Raji (cell line): ENCODE results near the gene PGLYRP4.

Experiments
- POLR2A ChIP-seq: IDR thresholded peaks from 2 replicates; pipeline ENCODE4 v1.6.1; 2011; ENCODE audit warnings: low read depth, low read length, control low read depth; ENCODE audit not compliant: insufficient read depth

PGLYRP4 gene

DNA sequence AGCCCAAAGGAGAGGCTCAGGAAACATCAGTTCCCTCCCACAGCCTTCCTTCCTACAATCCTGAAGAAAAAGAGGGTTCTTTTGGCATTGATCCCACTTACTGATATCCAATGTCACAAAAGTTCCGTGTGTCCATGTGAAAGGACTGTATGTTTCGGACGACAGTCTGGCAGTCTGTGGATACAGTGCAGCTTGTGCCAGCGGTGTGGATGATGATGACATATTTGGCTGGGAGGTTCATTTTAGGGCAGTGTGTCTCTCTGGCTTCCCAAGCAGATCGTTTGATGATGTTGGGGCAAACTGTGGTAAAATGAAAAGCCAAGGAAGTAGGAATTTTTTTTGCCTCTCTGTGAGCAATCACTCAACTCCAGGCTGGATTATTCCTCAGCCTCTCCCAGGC lies 46.3 kb downstream of the PGLYRP4 start:
- TF ChIP-seq POLR2A = no peak

- TF ChIP-seq POLR2A = no peak
Observed at GRCh38 chr1:153293851-153294250, 54.8 kb downstream of the PGLYRP4 start.

DNA sequence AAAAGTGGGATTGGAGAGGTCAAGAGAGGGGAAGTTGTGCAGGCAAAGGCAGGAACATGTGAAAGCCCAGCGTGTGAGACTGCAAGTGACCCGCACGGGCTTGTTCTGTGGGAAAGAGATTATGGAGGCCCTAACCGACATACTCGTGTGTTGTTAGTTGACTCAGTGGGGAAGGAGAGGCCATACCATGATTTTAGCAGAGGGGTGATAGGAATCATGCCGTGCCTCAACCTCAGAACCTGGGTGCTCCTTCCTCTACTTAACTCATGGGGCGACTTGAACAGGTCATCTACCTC lies 55.2 kb downstream of the PGLYRP4 start:
- no peak for TF ChIP-seq POLR2A

- TF ChIP-seq POLR2A = no peak
Observed at GRCh38 chr1:153292740-153293479, 55.7 kb downstream of the PGLYRP4 start.

DNA sequence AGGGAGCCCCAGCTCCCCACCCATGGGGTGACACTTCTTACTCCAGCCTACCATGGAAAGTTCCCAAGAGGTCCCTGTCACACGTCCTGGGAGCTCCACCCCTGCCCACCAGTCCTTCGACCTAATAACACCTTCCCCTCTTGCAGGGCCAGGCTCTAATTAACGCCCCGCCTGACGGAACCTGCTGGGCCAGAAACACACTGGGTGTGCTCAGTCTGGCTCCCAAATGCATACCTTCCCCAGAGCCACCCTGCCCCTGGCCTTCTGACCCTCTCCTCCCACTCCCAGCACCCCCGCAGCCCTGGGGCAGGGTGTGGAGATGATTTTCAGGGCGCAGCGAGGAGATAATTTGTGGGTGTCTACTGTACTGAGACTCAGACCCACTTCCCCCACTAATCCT lies 56.5 kb downstream of the PGLYRP4 start:
- no peak for TF ChIP-seq POLR2A

DNA sequence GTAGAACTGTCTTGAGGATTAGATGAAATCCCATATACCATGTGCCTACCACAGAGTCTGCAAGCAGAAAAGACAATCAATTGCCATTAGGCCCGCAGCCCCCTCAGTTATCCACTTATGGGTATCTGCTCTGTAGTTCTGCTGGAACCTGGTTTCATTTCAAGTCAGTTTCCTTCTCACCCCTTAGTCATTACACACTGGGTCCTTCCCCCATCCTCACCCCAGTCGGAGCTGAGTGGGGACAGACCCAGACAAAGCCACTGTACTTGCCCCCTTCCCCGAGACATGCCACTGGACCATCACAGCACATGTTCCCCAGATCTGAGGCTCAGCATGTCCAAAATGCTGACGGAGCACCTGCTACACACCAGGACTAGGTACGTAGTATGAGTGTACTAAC lies 57.1 kb downstream of the PGLYRP4 start:
- TF ChIP-seq POLR2A = no peak

DNA sequence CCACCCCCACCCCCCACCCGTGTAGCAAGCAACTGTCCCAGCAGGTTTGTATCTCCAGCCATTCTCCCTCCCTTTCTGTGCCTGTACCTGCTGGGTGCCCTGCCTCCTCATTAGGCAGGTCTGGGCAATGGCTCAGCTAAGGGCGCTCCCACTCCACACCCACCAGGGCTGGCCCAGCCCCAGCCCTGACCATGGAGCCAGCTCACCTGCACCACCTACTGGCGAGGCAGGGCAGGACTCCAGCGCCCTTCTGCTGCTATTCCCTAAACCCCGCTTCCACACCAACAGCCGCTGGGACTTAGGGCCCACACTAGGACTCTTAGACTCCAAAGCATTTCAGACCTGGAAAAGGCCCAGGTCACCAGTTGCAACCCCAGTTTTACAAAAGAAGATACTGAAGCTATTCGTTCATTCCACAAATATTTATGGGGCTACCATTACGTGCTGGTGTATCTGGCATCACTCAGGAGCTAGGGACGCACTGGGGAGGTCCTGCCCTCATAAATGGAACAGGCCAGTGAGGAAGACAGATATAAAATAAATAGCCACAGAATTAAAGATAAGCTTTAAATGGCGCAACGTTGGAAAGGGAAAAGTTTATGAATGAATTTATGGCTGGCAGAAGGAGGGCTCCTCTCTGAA lies 59.9 kb downstream of the PGLYRP4 start:
- TF ChIP-seq POLR2A = no peak
